ENCODE data around the gene EHD3.

EHD3 gene

DNA sequence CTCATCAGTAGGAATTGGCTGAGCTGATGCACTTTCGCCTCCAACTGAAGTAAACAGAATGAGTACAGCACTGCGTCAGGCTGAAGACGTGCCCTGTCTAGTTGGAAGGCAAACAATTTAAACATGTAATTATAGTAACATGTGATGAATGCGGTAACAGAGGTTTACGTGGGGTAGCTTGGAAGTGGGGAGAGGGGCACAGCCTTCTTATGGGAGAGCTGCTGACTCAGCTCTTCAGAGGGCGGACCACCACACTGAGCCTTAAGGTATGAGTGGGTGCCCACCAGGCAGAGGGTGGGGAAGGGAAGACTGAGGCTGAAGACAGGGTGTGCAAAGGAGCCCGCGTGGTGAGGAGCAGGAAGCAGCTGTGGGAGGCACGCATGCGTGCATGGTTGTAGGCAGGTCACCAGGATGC, 6.2 kb upstream of the EHD3 start:
- no peak overlapping the region for H3K4me3 ChIP-seq (ENCODE audit: low read depth, low read length)
- no peak for DNase-seq (ENCODE audit: low read depth)
- TF ChIP-seq, protein P1, sequence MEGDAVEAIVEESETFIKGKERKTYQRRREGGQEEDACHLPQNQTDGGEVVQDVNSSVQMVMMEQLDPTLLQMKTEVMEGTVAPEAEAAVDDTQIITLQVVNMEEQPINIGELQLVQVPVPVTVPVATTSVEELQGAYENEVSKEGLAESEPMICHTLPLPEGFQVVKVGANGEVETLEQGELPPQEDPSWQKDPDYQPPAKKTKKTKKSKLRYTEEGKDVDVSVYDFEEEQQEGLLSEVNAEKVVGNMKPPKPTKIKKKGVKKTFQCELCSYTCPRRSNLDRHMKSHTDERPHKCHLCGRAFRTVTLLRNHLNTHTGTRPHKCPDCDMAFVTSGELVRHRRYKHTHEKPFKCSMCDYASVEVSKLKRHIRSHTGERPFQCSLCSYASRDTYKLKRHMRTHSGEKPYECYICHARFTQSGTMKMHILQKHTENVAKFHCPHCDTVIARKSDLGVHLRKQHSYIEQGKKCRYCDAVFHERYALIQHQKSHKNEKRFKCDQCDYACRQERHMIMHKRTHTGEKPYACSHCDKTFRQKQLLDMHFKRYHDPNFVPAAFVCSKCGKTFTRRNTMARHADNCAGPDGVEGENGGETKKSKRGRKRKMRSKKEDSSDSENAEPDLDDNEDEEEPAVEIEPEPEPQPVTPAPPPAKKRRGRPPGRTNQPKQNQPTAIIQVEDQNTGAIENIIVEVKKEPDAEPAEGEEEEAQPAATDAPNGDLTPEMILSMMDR (conservative IDR thresholded peaks at IDR 0.05; ENCODE audit: low read depth, low read length): no peak

DNA sequence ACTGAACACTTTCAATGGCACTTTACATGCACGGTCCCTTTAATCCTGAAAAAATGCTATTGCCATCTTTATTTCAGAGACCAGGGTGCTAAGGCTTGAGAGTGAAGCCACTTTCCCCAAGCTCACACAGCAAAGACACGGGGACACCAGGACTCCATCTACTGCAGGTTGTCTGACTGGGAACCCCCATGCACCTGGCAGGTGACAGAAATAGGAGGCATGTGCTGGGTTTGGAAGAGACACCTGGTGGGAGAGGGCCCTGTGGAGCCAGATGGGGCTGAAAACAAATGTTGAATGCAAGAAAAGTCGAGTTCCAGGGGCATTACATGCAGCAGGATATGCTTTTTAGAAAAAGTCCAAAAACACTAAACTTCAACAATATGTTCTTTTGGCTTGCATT, 5.2 kb upstream of the EHD3 start:
- no peak overlapping the region for H3K4me3 ChIP-seq (ENCODE audit: low read depth, low read length)
- TF ChIP-seq, protein P1 (conservative IDR thresholded peaks at IDR 0.05; ENCODE audit: low read depth, low read length): no peak
- DNase-seq (ENCODE audit: low read depth): no peak

DNA sequence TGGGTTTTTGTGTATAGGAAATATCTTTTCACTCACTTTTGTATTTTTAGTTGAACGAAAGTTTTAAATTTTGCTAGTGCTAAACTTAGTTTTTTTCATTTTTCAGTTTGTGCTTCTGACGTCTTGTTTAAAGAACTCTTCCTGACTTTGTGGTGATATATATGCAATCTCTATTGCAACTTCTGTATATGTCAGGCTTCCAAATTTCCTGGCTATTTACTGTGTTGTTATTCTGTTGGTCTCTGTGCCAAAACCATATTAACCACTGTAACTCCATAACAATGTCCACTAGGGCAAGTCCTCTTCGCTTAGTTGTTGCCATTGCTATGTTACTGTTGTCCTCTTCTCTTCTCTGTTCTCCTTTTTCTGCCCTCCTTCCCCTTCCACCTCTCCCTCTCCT, 3.2 kb upstream of the EHD3 start:
- DNase-seq (ENCODE audit: low read depth): no peak
- TF ChIP-seq, protein P1 (conservative IDR thresholded peaks at IDR 0.05; ENCODE audit: low read depth, low read length): no peak
- no peak overlapping the region for H3K4me3 ChIP-seq (ENCODE audit: low read depth, low read length)

DNA sequence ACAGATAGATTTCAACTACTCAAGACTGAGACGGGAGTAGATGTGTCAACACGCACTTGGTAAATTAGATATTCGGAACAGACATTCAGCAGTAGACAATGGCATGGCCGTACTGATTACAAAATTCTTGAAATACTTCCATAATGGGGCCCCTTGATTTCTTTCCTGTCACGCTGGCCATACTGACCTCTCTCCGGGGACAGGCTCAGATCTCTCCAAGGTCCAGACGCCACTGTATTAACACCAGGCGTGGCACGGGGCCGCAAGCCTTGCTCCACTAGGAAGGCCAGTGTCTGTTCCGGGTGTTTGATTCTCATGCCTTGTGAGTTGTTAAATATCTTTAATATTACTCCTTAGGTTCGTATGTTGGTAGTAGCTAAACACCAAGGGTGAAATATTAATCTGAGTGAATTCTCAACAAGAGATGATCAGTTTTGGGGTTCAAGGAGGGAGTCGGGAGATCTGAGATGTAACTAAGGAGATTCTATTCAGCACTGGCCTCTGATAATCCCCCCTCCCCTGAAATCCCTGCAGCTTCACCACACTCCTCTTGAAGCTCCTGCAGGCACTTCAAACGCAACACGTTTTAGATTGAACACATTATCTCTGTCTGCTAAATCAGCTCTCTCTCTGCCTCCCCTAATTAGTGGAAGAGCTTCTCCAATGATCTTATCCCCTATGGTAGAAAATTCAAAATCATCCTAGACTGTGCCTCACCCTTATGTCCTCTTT, 2.2 kb upstream of the EHD3 start:
- TF ChIP-seq, protein P1 (conservative IDR thresholded peaks at IDR 0.05; ENCODE audit: low read depth, low read length): no peak
- no peak for DNase-seq (ENCODE audit: low read depth)
- H3K4me3 ChIP-seq (ENCODE audit: low read depth, low read length): no peak overlapping the region

DNA sequence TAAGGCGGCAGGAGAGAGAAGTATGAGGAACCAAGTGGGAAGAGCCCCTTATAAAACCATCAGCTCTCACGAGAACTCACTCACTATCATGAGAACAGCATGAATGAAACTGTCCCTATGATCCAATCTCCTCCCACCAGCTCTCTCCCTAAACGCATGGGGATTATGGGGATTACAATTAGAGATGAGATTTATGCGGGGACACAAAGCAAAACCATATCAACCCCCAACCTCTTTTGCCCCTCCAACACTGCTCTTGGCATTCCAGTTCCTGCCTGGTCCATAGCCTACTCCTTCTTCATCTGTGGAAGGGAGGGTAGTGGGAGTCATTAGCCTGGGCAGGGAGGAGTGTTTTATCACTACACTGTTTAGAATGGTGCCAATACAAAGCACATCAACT, 1.4 kb upstream of the EHD3 start:
- TF ChIP-seq, protein P1 (conservative IDR thresholded peaks at IDR 0.05; ENCODE audit: low read depth, low read length): no peak

DNA sequence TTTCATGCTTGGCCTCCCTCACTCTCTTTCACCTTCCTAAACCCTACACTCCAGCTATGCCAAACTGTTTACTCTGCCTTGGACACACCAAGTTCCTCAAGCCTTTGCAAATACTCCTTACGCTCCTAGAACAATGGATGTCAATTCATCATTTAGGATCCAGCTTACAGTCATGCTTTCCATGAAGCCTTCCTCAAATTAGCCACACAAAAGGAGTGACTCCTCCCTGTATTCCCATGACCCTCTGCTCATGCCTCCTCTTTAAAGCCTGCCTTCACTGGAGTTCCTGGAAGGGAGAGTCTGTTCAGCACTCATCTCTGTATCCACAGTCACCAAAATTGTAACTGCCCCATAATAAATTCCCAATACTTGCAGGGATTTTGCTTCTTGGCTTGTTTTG, 721 bp upstream of the EHD3 start:
- no peak for DNase-seq (ENCODE audit: low read depth)
- TF ChIP-seq, protein P1 (conservative IDR thresholded peaks at IDR 0.05; ENCODE audit: low read depth, low read length): no peak
- H3K4me3 ChIP-seq (ENCODE audit: low read depth, low read length): no peak overlapping the region

More for the DNA sequence above, 1.4 kb upstream of the EHD3 start:
- no peak overlapping the region for H3K4me3 ChIP-seq (ENCODE audit: low read depth, low read length)
- no peak for DNase-seq (ENCODE audit: low read depth)

Measured in choroid plexus epithelial cell (primary cell).